Uterus (tissue), 2 donors: ENCODE measurements around the gene PRR23E.

Experiments used
- CTCF ChIP-seq, 4 experiments: fragments of 200-600 bp in 2 of 4; fragments of 450-650 bp in 2 of 4; sonication (generic) in 2 of 4; IDR thresholded peaks; one replicate each; pipeline ENCODE4 v1.5.1; 2016 to 2019; ENCODE audit warnings: antibody characterized with exemption in 4 of 4, mild to moderate bottlenecking in 2 of 4, moderate library complexity in 1 of 4
- POLR2A ChIP-seq, 2 donors: fragments of 450-650 bp; IDR thresholded peaks; one replicate each; pipeline ENCODE4 v1.6.1; 2016; ENCODE audit warnings: antibody characterized with exemption in 2 of 2, mild to moderate bottlenecking in 1 of 2, moderate library complexity in 1 of 2

GRCh38 chr3:127247292-127247691 is 54.4 kb downstream of the PRR23E start:
- TF ChIP-seq POLR2A (IDR thresholded peaks at IDR 0.05) (no peak), CTCF (IDR thresholded peaks at IDR 0.05) (no peak)
